DMS79 (cell line): ENCODE measurements around the gene CD79A.

ENCODE experiments used
- DNase-seq: peaks from one replicate; lab custom pipeline; 2025; lab: John Stamatoyannopoulos, UW

CD79A gene

DNA sequence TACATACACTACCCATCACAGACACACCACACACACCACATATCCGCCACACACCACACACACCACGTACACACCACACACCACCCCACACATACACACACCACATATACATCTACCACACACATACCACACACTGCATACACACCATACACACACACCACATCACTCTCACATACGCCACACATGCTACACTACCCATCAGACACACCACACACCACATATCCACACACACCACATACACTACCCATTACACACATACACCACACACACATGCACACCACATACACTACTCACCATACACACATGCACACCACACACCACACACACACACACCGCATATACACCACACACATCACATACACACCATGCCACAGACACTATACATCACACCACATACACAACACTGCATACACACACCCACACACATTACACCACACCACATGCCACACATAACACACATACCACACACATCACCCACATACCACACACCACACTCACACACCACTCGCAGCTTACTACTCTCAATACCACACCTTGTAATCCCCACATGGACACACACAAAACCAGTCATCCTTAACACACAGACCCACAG is 41.7 kb downstream of the CD79A start:
- no peak for DNase-seq

- DNase-seq = no peak
Observed at GRCh38 chr19:41919948-41920712, 43.1 kb downstream of the CD79A start.

GRCh38 chr19:41920882-41921576 is 44.0 kb downstream of the CD79A start:
- DNase-seq = no peak

DNA sequence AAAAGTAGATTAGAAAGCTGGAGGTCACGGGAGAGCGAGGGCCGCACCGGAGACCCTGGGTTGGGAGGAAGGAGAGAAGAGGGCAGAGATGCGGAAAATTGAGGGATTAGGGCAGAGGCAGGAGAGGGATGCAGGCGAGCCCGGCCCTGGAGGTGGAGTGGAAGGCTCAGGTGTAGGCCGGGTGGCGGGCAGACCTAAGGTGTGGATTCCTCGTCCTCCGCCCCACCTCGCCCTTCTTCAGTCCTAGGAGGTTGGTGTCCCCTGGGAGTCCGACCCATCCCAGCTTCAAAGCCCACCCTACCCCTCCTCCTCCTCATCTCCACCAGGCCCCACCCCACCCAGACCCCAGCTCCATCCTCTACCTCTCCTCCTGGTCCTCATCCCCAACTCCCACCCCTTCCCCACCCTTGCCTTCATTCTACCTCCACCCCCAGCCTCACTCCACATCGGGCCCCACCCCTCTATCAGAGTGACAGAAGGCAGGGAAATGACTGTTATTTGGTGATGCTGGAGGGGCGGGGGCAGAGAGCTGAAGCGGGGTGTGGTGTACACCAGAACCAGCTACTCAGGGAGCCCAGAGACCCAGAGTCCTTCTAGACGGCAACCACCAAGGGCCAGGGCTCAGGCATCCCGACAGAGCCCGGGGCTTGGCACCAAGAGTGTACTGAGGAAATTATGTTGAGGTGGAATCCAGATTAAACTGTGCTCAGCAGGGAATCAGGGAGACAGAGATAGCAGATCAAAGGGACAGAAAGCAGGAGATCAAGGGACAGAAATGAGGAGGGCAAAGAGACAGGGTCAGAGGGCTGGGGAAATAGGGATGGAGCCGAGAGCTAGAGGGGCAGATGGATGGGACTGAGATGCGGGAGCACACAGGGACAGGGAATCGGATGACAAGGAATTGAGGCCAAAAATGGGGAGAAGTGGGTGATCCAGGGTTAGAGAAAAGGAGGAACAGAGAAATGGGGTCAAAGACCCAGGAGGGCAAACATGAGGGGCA is 44.8 kb downstream of the CD79A start:
- DNase-seq = no peak

DNA sequence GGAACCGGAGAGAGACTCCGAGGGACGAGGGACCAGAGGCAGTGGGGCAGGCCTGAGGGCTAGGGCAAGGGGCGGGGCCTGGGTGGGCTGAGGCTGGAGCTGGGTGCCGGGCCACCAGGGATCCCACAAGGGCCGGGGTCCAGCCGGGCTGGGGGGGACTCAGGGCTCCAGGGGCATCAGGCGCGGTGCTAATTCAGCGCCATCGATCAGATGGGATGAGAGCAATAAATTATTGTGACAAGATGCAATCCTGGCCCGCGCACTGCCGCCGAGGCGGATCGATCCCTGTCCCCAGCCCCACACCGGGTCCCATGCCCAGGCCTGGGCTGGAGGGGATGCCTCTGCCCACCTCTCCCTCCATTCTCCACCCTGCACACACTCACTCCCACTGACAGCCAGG is 45.5 kb downstream of the CD79A start:
- DNase-seq = no peak

GRCh38 chr19:41923045-41923788 is 46.1 kb downstream of the CD79A start:
- DNase-seq = no peak

GRCh38 chr19:41924151-41925145 is 47.4 kb downstream of the CD79A start:
- DNase-seq = no peak

GRCh38 chr19:41925208-41926003 is 48.3 kb downstream of the CD79A start:
- DNase-seq = no peak

- no peak for DNase-seq
Observed at GRCh38 chr19:41926028-41926762, 49.1 kb downstream of the CD79A start.

- DNase-seq = no peak
Observed at GRCh38 chr19:41926763-41927496, 49.9 kb downstream of the CD79A start.

GRCh38 chr19:41927497-41928192 is 50.6 kb downstream of the CD79A start:
- DNase-seq = no peak

- no peak for DNase-seq
Observed at GRCh38 chr19:41928221-41928683, 51.2 kb downstream of the CD79A start, which contains the start of gene ERFL. Gene ERFL (minus strand): TSS chr19:41928449. CDS start chr19:41912919, 15,530 bp downstream.

DNA sequence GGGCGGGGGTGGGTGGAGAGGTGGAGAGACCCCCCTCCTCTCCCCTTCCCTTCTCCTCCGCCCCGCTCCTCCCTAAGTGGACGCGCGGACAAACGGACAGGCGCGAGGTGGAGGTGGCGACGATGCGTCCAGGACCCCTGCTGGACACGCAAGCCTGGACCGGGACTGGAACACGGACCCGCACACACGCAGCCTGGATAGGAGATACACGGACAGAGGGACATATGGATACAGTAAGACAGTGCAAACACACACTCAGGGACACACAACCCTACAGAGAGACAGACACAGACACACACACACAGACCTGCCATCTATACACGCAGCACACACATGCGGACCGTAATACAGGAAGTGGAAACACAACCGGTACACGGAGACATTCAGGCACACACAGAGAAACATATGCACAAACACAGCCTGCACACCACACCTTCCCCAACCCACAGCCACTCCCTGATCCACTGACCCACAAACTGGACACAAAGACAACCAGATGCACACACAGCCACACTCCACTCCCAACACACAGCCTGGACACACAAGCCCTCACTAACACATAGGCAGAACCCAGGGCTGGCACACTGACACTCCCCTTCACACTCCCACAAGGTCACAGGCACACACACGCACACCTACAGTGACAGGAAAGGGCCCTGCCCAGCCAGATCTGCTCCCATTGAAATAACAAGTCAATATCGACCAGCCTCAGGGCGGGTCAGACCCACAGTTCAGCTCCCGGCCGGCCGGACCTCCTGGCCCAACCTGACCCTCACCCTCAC is 51.9 kb downstream of the CD79A start:
- no peak for DNase-seq

GRCh38 chr19:41929536-41930071 is 52.5 kb downstream of the CD79A start:
- DNase-seq = no peak

DNA sequence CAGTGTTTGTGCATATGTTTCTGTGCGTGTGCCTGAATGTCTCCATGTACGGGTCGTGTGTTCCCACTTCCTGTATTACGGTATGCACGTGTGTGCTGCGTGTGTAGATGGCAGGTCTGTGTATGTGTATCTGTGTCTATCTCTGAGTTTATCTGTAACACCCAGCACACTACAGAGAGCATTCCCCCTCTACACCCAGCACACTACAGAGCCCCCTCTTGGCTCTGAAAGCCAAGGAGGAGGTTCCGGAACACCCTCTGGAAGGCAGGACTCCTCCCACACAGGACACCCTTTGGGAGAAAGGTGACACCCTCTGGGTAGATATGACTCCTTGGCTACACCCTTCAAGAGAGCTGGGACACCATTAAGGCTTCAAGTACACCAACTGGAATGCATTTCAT is 53.2 kb downstream of the CD79A start:
- DNase-seq = no peak
